ENCODE measurements around the gene DEFB128.
A peak's percentile ranks its signal among the peaks of the same experiment; 100 is the strongest.
"Not testable (repeated sequence)": the region's sequence is repeated elsewhere in the genome, so short reads cannot be mapped to it uniquely, and the experiment has no call there.

Gene DEFB128

GRCh38 chr20:210809-211502 is 21.4 kb upstream of the DEFB128 start:
- Histone ChIP-seq H3K4me3 (ENCODE audit: low read depth, low read length) (no peak overlapping the region), H3K36me3 (no peaks in the 10 kb centered on the region), H3K27me3 (ENCODE audit: insufficient read depth, low read depth, severe bottlenecking) (no peaks in the 10 kb centered on the region), H3K9me3 (ENCODE audit: severe bottlenecking) (no peaks in the 10 kb centered on the region), H3K27ac (no peak overlapping the region)
- DNase-seq = no peak
- TF ChIP-seq CTCF (IDR thresholded peaks at IDR 0.05; ENCODE audit: low read depth, low read length) = no peak

GRCh38 chr20:208942-209566 is 19.5 kb upstream of the DEFB128 start:
- Histone ChIP-seq H3K36me3 (no peaks in the 10 kb centered on the region), H3K4me3 (ENCODE audit: low read depth, low read length) (no peak overlapping the region), H3K27me3 (ENCODE audit: insufficient read depth, low read depth, severe bottlenecking) (no peaks in the 10 kb centered on the region), H3K9me3 (ENCODE audit: severe bottlenecking) (no peaks in the 10 kb centered on the region), H3K27ac (no peak overlapping the region)
- TF ChIP-seq CTCF (IDR thresholded peaks at IDR 0.05; ENCODE audit: low read depth, low read length) = peak; percentile 61
- DNase-seq = no peak

GRCh38 chr20:203630-204029 is 14.1 kb upstream of the DEFB128 start:
- not testable (repeated sequence) for H3K27me3 ChIP-seq (ENCODE audit: insufficient read depth, low read depth, severe bottlenecking); H3K27ac ChIP-seq; H3K36me3 ChIP-seq; H3K4me3 ChIP-seq (ENCODE audit: low read depth, low read length); H3K9me3 ChIP-seq (ENCODE audit: severe bottlenecking); DNase-seq

GRCh38 chr20:199996-200395 is 10.5 kb upstream of the DEFB128 start:
- DNase-seq = no peak
- Histone ChIP-seq H3K4me3 (ENCODE audit: low read depth, low read length) (no peak overlapping the region), H3K36me3 (no peaks in the 10 kb centered on the region), H3K9me3 (ENCODE audit: severe bottlenecking) (no peaks in the 10 kb centered on the region), H3K27me3 (ENCODE audit: insufficient read depth, low read depth, severe bottlenecking) (peaks cover 6% of the 10 kb centered on the region), H3K27ac (no peak overlapping the region)
- TF ChIP-seq CTCF (IDR thresholded peaks at IDR 0.05; ENCODE audit: low read depth, low read length) = no peak

GRCh38 chr20:198225-198624 is 8.7 kb upstream of the DEFB128 start:
- H3K9me3 ChIP-seq (ENCODE audit: severe bottlenecking) = no peaks in the 10 kb centered on the region

GRCh38 chr20:187733-188132 is 1.8 kb downstream of the DEFB128 start:
- DNase-seq = no peak
- TF ChIP-seq CTCF (IDR thresholded peaks at IDR 0.05; ENCODE audit: low read depth, low read length) = no peak
- Histone ChIP-seq H3K4me3 (ENCODE audit: low read depth, low read length) (no peak overlapping the region), H3K9me3 (ENCODE audit: severe bottlenecking) (peaks cover 19% of the 10 kb centered on the region), H3K27me3 (ENCODE audit: insufficient read depth, low read depth, severe bottlenecking) (peaks cover 21% of the 10 kb centered on the region), H3K36me3 (no peaks in the 10 kb centered on the region), H3K27ac (no peak overlapping the region)

More at GRCh38 chr20:198225-198624, 8.7 kb upstream of the DEFB128 start:
- Histone ChIP-seq H3K27me3 (ENCODE audit: insufficient read depth, low read depth, severe bottlenecking) (peaks cover 6% of the 10 kb centered on the region), H3K27ac (no peak overlapping the region), H3K36me3 (no peaks in the 10 kb centered on the region), H3K4me3 (ENCODE audit: low read depth, low read length) (no peak overlapping the region)
- no peak for DNase-seq
- TF ChIP-seq CTCF (IDR thresholded peaks at IDR 0.05; ENCODE audit: low read depth, low read length) = no peak
